Fibroblast of the aortic adventitia (primary cell): Measurements from ENCODE around the gene SYNGAP1. TPM values are rescaled to one million over a fixed set of nuclear protein-coding genes. Genes with fewer than 3 reads are reported as not detected.

Experiments used
- DNase-seq: peaks from one replicate; pipeline ENCODE4 v3.0.0-alpha.2; 2010; ENCODE audit warnings: low read depth
- H3K4me3 ChIP-seq: 2 replicates; pipeline ENCODE4 v1.5.1; 2011; ENCODE audit warnings: low read depth, mild to moderate bottlenecking, control low read depth, low read length, moderate library complexity
- total RNA-seq: library from RNA; depleted of rRNA; stranded (reverse); fragments of >200 nt; gene quantifications from 2 replicates; pipeline ENCODE4 v1.2.3, GENCODE V29; 2012; ENCODE audit warnings: low replicate concordance
- TF ChIP-seq, protein P1 (sequence below): IDR thresholded peaks from 2 replicates; pipeline ENCODE4 v1.5.1; 2011; ENCODE audit warnings: mild to moderate bottlenecking, low read length, control low read depth, inconsistent platforms; ENCODE audit not compliant: insufficient read depth

SYNGAP1 gene
- total RNA-seq, 1 donor: 7.6 TPM

DNA sequence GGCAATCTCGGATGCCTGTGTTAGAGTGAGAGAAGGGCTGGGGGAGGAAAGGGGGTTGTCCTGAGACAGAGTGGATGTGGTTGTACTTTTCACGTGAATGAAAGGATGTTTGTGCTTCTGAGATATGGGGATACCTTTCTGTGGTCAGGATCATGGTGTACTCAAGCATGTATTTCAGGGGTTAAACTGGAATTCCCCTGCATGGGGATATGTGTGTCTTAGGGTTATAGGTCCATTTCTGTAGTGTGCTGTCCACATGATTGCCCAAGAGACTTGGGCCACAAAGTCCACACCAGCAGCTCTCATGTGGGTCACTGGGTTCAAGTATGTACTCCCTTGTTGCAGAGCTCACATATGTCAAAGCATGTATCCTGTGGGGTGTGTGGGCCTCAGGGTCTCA is 10.5 kb downstream of the SYNGAP1 start:
- TF ChIP-seq, protein P1, sequence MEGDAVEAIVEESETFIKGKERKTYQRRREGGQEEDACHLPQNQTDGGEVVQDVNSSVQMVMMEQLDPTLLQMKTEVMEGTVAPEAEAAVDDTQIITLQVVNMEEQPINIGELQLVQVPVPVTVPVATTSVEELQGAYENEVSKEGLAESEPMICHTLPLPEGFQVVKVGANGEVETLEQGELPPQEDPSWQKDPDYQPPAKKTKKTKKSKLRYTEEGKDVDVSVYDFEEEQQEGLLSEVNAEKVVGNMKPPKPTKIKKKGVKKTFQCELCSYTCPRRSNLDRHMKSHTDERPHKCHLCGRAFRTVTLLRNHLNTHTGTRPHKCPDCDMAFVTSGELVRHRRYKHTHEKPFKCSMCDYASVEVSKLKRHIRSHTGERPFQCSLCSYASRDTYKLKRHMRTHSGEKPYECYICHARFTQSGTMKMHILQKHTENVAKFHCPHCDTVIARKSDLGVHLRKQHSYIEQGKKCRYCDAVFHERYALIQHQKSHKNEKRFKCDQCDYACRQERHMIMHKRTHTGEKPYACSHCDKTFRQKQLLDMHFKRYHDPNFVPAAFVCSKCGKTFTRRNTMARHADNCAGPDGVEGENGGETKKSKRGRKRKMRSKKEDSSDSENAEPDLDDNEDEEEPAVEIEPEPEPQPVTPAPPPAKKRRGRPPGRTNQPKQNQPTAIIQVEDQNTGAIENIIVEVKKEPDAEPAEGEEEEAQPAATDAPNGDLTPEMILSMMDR: no peak
- no peak for DNase-seq

GRCh38 chr6:33430991-33431879 is 11.4 kb downstream of the SYNGAP1 start:
- H3K4me3 ChIP-seq: no peak overlapping the region
- TF ChIP-seq, protein P1: no peak
- DNase-seq: peak; percentile 30

More for the DNA sequence above, 10.5 kb downstream of the SYNGAP1 start:
- no peak overlapping the region for H3K4me3 ChIP-seq

- no peak overlapping the region for H3K4me3 ChIP-seq
- TF ChIP-seq, protein P1: no peak
- DNase-seq: no peak
Observed at GRCh38 chr6:33431880-33432541, 12.1 kb downstream of the SYNGAP1 start.

- no peak overlapping the region for H3K4me3 ChIP-seq
- TF ChIP-seq, protein P1: no peak
- no peak for DNase-seq
Observed at GRCh38 chr6:33432546-33432945, 12.7 kb downstream of the SYNGAP1 start.

DNA sequence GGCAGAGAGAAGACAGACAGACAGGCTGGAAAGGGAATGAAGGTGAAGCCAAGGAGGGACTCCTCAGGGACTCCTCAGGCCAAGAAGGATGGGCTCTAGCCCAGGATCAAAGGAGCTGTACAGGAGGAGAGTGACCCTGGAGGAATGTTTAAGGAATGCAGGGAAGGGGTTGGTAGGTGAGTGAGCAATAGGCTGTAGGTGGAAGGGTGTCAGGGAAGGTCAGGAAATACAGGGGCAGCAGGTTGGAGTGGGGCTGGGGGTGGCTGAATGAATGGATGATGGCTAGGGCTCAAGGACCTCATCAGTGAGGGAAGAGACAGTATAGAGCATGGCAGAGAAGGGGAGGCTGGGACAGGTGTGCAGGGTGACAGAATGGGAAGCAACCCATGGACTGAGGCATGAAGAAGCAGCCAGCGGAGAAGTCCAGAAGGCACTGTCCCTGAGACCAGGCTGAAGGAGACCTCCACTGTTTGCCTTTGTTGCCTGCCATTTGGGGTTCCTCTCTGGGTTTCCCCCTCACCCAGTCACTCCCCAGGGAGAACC is 13.2 kb downstream of the SYNGAP1 start:
- DNase-seq: no peak
- TF ChIP-seq, protein P1: no peak
- H3K4me3 ChIP-seq: no peak overlapping the region

- DNase-seq: peak; percentile 53
- TF ChIP-seq, protein P1: no peak
- H3K4me3 ChIP-seq: no peak overlapping the region
Observed at GRCh38 chr6:33433544-33434191, 13.8 kb downstream of the SYNGAP1 start.
